ENCODE data around the gene FBXO10.
"Not testable (repeated sequence)": the region's sequence is repeated elsewhere in the genome, so short reads cannot be mapped to it uniquely, and the experiment has no call there.

Gene FBXO10

GRCh38 chr9:37575921-37576721 is at the start of gene FBXO10:
Gene FBXO10 (minus strand): TSS chr9:37576380. CDS start chr9:37541768, 34,612 bp downstream.
- DNase-seq = peak; percentile 20

- DNase-seq = no peak
Measured at GRCh38 chr9:37625758-37626147, 49.6 kb upstream of the FBXO10 start.

- DNase-seq = no peak
Measured at GRCh38 chr9:37625036-37625757, 49.0 kb upstream of the FBXO10 start.

GRCh38 chr9:37624073-37624472 is 47.9 kb upstream of the FBXO10 start:
- no peak for DNase-seq

GRCh38 chr9:37623267-37623666 is 47.1 kb upstream of the FBXO10 start:
- no peak for DNase-seq

GRCh38 chr9:37622462-37622861 is 46.3 kb upstream of the FBXO10 start:
- no peak for DNase-seq

GRCh38 chr9:37621273-37622121 is 45.3 kb upstream of the FBXO10 start:
- no peak for DNase-seq

- DNase-seq = no peak
Measured at GRCh38 chr9:37620396-37620795, 44.2 kb upstream of the FBXO10 start.

- no peak for DNase-seq
Measured at GRCh38 chr9:37619806-37620205, 43.6 kb upstream of the FBXO10 start.

- no peak for DNase-seq
Measured at GRCh38 chr9:37618817-37619216, 42.6 kb upstream of the FBXO10 start.

- no peak for DNase-seq
Measured at GRCh38 chr9:37617832-37618231, 41.7 kb upstream of the FBXO10 start.

- DNase-seq = no peak
Measured at GRCh38 chr9:37617161-37617560, 41.0 kb upstream of the FBXO10 start.

GRCh38 chr9:37611961-37612360 is 35.8 kb upstream of the FBXO10 start:
- DNase-seq = no peak

- no peak for DNase-seq
Measured at GRCh38 chr9:37611014-37611413, 34.8 kb upstream of the FBXO10 start.

GRCh38 chr9:37609735-37610397 is 33.7 kb upstream of the FBXO10 start:
- no peak for DNase-seq

- DNase-seq = no peak
Measured at GRCh38 chr9:37608250-37608649, 32.1 kb upstream of the FBXO10 start.

- no peak for DNase-seq
Measured at GRCh38 chr9:37604296-37604695, 28.1 kb upstream of the FBXO10 start.

GRCh38 chr9:37602817-37603216 is 26.6 kb upstream of the FBXO10 start:
- DNase-seq = peak; percentile 68

GRCh38 chr9:37602061-37602460 is 25.9 kb upstream of the FBXO10 start:
- DNase-seq = not testable (repeated sequence)

GRCh38 chr9:37596504-37596903 is 20.3 kb upstream of the FBXO10 start:
- DNase-seq = no peak

GRCh38 chr9:37593883-37594448 is 17.8 kb upstream of the FBXO10 start:
- DNase-seq = no peak

Data from DMS153 (cell line).